Liver (tissue), 9 donors: ENCODE results near the gene FAM83G. TPM values are rescaled to one million over a fixed set of nuclear protein-coding genes. Genes with fewer than 3 reads are reported as not detected.

Experiments used
- DNase-seq: peaks from one replicate; pipeline ENCODE4 v3.0.0-alpha.2; 2017; ENCODE audit warnings: low spot score
- H3K27ac ChIP-seq, 2 donors: one replicate each; pipeline ENCODE4 v1.7.0; 2013; ENCODE audit warnings: inconsistent platforms in 2 of 2, low read length in 2 of 2, control low read depth in 1 of 2, low read depth in 1 of 2, mild to moderate bottlenecking in 1 of 2
- H3K27me3 ChIP-seq, 4 donors: one replicate each; pipeline versions ENCODE4 v1.6.1 to v1.7.0; 2013; ENCODE audit warnings: low read length in 3 of 4, inconsistent platforms in 1 of 4, mild to moderate bottlenecking in 1 of 4, moderate library complexity in 1 of 4; ENCODE audit not compliant: control insufficient read depth in 4 of 4, insufficient read depth in 4 of 4
- H3K36me3 ChIP-seq, 4 donors: one replicate each; pipeline versions ENCODE4 v1.6.1 to v1.7.0; 2013; ENCODE audit warnings: low read length in 3 of 4, mild to moderate bottlenecking in 3 of 4, low read depth in 1 of 4, moderate library complexity in 1 of 4; ENCODE audit not compliant: control insufficient read depth in 4 of 4, insufficient read depth in 3 of 4
- H3K4me1 ChIP-seq, 4 donors: one replicate each; pipeline versions ENCODE4 v1.6.1 to v1.7.0; 2013; ENCODE audit warnings: low read length in 3 of 4, mild to moderate bottlenecking in 3 of 4, moderate library complexity in 1 of 4; ENCODE audit not compliant: control insufficient read depth in 4 of 4, insufficient read depth in 4 of 4
- H3K4me3 ChIP-seq, 3 donors: one replicate each; pipeline versions ENCODE4 v1.6.1 to v1.7.0; 2013; ENCODE audit warnings: low read length in 3 of 3, control low read depth in 1 of 3, low read depth in 1 of 3, mild to moderate bottlenecking in 1 of 3
- H3K9ac ChIP-seq, 2 donors: one replicate each; pipeline ENCODE4 v1.7.0; 2013; ENCODE audit warnings: low read length in 2 of 2, mild to moderate bottlenecking in 2 of 2, moderate library complexity in 2 of 2, control low read depth in 1 of 2, low read depth in 1 of 2
- H3K9me3 ChIP-seq, 4 donors: one replicate each; pipeline versions ENCODE4 v1.6.1 to v1.7.0; 2013; ENCODE audit warnings: low read length in 3 of 4; ENCODE audit not compliant: control insufficient read depth in 4 of 4
- EGR1 ChIP-seq, 2 donors: IDR thresholded peaks; 2 replicates each; pipeline ENCODE4 v1.6.1; 2016 to 2018; ENCODE audit warnings: antibody characterized with exemption in 2 of 2, low read depth in 2 of 2
- FOXA1 ChIP-seq: IDR thresholded peaks from 2 replicates; pipeline ENCODE4 v1.6.1; 2016; ENCODE audit warnings: antibody characterized with exemption
- FOXA2 ChIP-seq: IDR thresholded peaks from 2 replicates; pipeline ENCODE4 v1.6.1; 2016; ENCODE audit warnings: antibody characterized with exemption
- GABPA ChIP-seq, 2 donors: IDR thresholded peaks in 1 of 2; conservative IDR thresholded peaks in 1 of 2; 2 replicates each; pipeline ENCODE4 v1.6.1; 2016; ENCODE audit warnings: antibody characterized with exemption in 2 of 2, mild to moderate bottlenecking in 1 of 2, moderate library complexity in 1 of 2
- HNF4A ChIP-seq, 2 donors: conservative IDR thresholded peaks; 2 replicates each; pipeline ENCODE4 v1.6.1; 2016; ENCODE audit warnings: antibody characterized with exemption in 2 of 2, mild to moderate bottlenecking in 2 of 2
- HNF4G ChIP-seq: IDR thresholded peaks from 2 replicates; pipeline ENCODE4 v1.6.1; 2016; ENCODE audit warnings: antibody characterized with exemption
- JUND ChIP-seq, 2 donors: IDR thresholded peaks; 2 replicates each; pipeline ENCODE4 v1.6.1; 2016; ENCODE audit warnings: antibody characterized with exemption in 2 of 2
- MAX ChIP-seq: IDR thresholded peaks from 2 replicates; pipeline ENCODE4 v1.6.1; 2016; ENCODE audit warnings: antibody characterized with exemption
- NR2F2 ChIP-seq: IDR thresholded peaks from 2 replicates; pipeline ENCODE4 v1.6.1; 2016; ENCODE audit warnings: antibody characterized with exemption
- RAD21 ChIP-seq, 2 donors: IDR thresholded peaks; 2 replicates each; pipeline ENCODE4 v1.6.1; 2016; ENCODE audit warnings: antibody characterized with exemption in 2 of 2, mild to moderate bottlenecking in 2 of 2
- RXRA ChIP-seq, 2 donors: IDR thresholded peaks; 2 replicates each; pipeline ENCODE4 v1.6.1; 2017 to 2018; ENCODE audit warnings: antibody characterized with exemption in 2 of 2, mild to moderate bottlenecking in 1 of 2
- SP1 ChIP-seq: IDR thresholded peaks from 2 replicates; pipeline ENCODE4 v1.6.1; 2018; ENCODE audit warnings: antibody characterized with exemption, mild to moderate bottlenecking
- TAF1 ChIP-seq: conservative IDR thresholded peaks from 2 replicates; pipeline ENCODE4 v1.6.1; 2016; ENCODE audit warnings: antibody characterized with exemption, mild to moderate bottlenecking
- YY1 ChIP-seq: IDR thresholded peaks from 2 replicates; pipeline ENCODE4 v1.6.1; 2016; ENCODE audit warnings: antibody characterized with exemption, mild to moderate bottlenecking
- WGBS: extraction: QIAGEN DNeasy Blood & Tissue Kit; methylation state at CpG from one replicate; pipeline ENCODE4 v1.1.7; 2013; 5-methylcytosine and 5-hydroxymethylcytosine counted together
- polyA plus RNA-seq, 2 donors: library from polyadenylated mRNA; stranded (reverse) in 1 of 2; unstranded in 1 of 2; fragments of 200-250 nt in 1 of 2; fragments of >200 nt in 1 of 2; fragmentation: Nextera tagmentation in 1 of 2; extraction: Ambion mirVana in 1 of 2; gene quantifications; one replicate each; pipeline versions ENCODE4 v1.2.1 to v1.2.3, GENCODE V29; 2013 to 2015
- total RNA-seq, 2 donors: library from RNA; depleted of rRNA; stranded (reverse); fragments of >200 nt; gene quantifications; one replicate each; pipeline ENCODE4 v1.2.3, GENCODE V29; 2014
- TF ChIP-seq, protein P1 (sequence below): fragments of 150-350 bp; IDR thresholded peaks from 2 replicates; pipeline ENCODE4 v1.5.1; 2017; ENCODE audit warnings: improper control_type of control experiment, low read depth, low read length; ENCODE audit not compliant: missing input control
- TF ChIP-seq, protein P2 (sequence below): IDR thresholded peaks from 2 replicates; pipeline ENCODE4 v1.6.1; 2016; ENCODE audit warnings: antibody characterized with exemption
- TF ChIP-seq, protein P3 (sequence below): IDR thresholded peaks from 2 replicates; pipeline ENCODE4 v1.6.1; 2016; ENCODE audit warnings: antibody characterized with exemption
- TF ChIP-seq, protein P4 (sequence below): IDR thresholded peaks from 2 replicates; pipeline ENCODE4 v1.6.1; 2016; ENCODE audit warnings: antibody characterized with exemption, mild to moderate bottlenecking
- donor health status: healthy.
- donor health status: healthy.
- donor health status: healthy.
- donor health status: healthy.
- donor health status: healthy.

Gene FAM83G
- total and polyA plus RNA-seq, 4 donors = 5.2 to 25.0 (median 11.5) TPM

- no peak for TF ChIP-seq MAX
- no peak for TF ChIP-seq EGR1 (IDR thresholded peaks at IDR 0.05; ENCODE audit: low read depth in 2 of 2)
- TF ChIP-seq FOXA2 = no peak
- no peak for TF ChIP-seq TAF1
Observed at GRCh38 chr17:18976201-18976600, 28.4 kb downstream of the FAM83G start (continued).

DNA sequence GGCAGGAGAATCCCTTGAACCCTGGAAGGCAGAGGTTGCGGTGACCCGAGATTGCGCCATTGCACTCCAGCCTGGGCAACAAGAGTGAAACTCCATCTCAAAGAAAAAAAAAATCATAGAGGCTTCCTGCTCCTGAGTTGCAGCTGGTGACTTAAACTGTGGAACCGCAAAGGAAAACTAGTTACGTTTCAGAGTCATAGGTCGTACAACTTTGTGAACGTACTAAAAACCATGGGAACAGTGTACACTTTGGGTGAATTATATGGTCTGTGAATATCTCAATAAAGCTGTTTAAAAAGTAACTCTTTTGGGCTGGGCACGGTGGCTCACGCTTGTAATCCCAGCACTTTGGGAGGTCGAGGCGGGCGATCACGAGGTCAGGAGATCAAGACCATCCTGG lies 29.0 kb downstream of the FAM83G start:
- DNase-seq = no peak
- H3K4me3 ChIP-seq = no peak overlapping the region
- TF ChIP-seq, protein P1, sequence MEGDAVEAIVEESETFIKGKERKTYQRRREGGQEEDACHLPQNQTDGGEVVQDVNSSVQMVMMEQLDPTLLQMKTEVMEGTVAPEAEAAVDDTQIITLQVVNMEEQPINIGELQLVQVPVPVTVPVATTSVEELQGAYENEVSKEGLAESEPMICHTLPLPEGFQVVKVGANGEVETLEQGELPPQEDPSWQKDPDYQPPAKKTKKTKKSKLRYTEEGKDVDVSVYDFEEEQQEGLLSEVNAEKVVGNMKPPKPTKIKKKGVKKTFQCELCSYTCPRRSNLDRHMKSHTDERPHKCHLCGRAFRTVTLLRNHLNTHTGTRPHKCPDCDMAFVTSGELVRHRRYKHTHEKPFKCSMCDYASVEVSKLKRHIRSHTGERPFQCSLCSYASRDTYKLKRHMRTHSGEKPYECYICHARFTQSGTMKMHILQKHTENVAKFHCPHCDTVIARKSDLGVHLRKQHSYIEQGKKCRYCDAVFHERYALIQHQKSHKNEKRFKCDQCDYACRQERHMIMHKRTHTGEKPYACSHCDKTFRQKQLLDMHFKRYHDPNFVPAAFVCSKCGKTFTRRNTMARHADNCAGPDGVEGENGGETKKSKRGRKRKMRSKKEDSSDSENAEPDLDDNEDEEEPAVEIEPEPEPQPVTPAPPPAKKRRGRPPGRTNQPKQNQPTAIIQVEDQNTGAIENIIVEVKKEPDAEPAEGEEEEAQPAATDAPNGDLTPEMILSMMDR = no peak
- TF ChIP-seq FOXA2 = no peak
- TF ChIP-seq, protein P2, sequence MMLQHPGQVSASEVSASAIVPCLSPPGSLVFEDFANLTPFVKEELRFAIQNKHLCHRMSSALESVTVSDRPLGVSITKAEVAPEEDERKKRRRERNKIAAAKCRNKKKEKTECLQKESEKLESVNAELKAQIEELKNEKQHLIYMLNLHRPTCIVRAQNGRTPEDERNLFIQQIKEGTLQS = no peak
- TF ChIP-seq, protein P3, sequence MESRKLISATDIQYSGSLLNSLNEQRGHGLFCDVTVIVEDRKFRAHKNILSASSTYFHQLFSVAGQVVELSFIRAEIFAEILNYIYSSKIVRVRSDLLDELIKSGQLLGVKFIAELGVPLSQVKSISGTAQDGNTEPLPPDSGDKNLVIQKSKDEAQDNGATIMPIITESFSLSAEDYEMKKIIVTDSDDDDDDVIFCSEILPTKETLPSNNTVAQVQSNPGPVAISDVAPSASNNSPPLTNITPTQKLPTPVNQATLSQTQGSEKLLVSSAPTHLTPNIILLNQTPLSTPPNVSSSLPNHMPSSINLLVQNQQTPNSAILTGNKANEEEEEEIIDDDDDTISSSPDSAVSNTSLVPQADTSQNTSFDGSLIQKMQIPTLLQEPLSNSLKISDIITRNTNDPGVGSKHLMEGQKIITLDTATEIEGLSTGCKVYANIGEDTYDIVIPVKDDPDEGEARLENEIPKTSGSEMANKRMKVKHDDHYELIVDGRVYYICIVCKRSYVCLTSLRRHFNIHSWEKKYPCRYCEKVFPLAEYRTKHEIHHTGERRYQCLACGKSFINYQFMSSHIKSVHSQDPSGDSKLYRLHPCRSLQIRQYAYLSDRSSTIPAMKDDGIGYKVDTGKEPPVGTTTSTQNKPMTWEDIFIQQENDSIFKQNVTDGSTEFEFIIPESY = no peak
- TF ChIP-seq, protein P4, sequence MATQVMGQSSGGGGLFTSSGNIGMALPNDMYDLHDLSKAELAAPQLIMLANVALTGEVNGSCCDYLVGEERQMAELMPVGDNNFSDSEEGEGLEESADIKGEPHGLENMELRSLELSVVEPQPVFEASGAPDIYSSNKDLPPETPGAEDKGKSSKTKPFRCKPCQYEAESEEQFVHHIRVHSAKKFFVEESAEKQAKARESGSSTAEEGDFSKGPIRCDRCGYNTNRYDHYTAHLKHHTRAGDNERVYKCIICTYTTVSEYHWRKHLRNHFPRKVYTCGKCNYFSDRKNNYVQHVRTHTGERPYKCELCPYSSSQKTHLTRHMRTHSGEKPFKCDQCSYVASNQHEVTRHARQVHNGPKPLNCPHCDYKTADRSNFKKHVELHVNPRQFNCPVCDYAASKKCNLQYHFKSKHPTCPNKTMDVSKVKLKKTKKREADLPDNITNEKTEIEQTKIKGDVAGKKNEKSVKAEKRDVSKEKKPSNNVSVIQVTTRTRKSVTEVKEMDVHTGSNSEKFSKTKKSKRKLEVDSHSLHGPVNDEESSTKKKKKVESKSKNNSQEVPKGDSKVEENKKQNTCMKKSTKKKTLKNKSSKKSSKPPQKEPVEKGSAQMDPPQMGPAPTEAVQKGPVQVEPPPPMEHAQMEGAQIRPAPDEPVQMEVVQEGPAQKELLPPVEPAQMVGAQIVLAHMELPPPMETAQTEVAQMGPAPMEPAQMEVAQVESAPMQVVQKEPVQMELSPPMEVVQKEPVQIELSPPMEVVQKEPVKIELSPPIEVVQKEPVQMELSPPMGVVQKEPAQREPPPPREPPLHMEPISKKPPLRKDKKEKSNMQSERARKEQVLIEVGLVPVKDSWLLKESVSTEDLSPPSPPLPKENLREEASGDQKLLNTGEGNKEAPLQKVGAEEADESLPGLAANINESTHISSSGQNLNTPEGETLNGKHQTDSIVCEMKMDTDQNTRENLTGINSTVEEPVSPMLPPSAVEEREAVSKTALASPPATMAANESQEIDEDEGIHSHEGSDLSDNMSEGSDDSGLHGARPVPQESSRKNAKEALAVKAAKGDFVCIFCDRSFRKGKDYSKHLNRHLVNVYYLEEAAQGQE = no peak
- TF ChIP-seq TAF1 = no peak
- no peak for TF ChIP-seq EGR1 (IDR thresholded peaks at IDR 0.05; ENCODE audit: low read depth in 2 of 2)
- no peak for TF ChIP-seq HNF4G
- TF ChIP-seq NR2F2 = no peak
- TF ChIP-seq GABPA (IDR thresholded peaks at IDR 0.05 in 1 of 2, conservative IDR thresholded peaks at IDR 0.05 in 1 of 2) = no peak
- no peak for TF ChIP-seq FOXA1
- no peak for TF ChIP-seq YY1
- TF ChIP-seq RXRA (IDR thresholded peaks at IDR 0.05) = no peak
- TF ChIP-seq RAD21 (IDR thresholded peaks at IDR 0.05) = no peak
- no peak for TF ChIP-seq HNF4A (conservative IDR thresholded peaks at IDR 0.05)
- TF ChIP-seq MAX = no peak
- no peak for TF ChIP-seq JUND (IDR thresholded peaks at IDR 0.05)
- TF ChIP-seq SP1 = no peak
- peaks cover 0 to 10% (median 8%) of the 10 kb centered on the region in 4 donors for H3K36me3 ChIP-seq
- H3K27ac ChIP-seq = no peak overlapping the region
- peaks cover 1 to 17% (median 8%) of the 10 kb centered on the region in 4 donors for H3K4me1 ChIP-seq
- H3K27me3 ChIP-seq = no peaks in the 10 kb centered on the region
- H3K9me3 ChIP-seq = no peaks in the 10 kb centered on the region
- no peak overlapping the region for H3K9ac ChIP-seq
- WGBS = 83% methylated on average over 13 of the region's 13 CpGs
